Stimulated activated CD4-positive, alpha-beta T cell treated with anti-CD3 and anti-CD28 coated beads, Interleukin-4, amount 100 ng/mL, for 24 hours (primary cell): ENCODE measurements around the gene FOXP1.
"Not testable (repeated sequence)": the region's sequence is repeated elsewhere in the genome, so short reads cannot be mapped to it uniquely, and the experiment has no call there.

Source experiments
- DNase-seq: peaks from one replicate; pipeline ENCODE4 v3.0.0-alpha.2; 2020

Gene FOXP1

DNA sequence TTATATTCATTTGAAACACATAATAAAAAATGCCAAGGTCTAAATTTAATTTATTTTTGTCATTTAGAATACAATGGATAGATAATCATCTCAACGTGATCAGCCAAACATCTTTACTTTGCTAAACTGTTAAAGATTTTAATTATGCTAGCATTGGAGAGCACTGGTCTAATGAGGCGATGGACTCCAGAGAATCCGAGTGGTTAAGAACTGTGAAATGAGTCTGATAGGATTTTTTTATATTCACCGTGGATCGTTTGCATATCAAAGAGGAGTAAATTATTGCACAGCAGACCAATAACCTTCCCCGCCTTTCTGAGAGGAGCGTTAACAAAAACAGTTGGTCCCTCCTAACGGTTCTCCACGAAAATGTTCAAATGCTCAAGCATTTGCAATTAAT, 540.8 kb downstream of the FOXP1 start:
- no peak for DNase-seq

DNA sequence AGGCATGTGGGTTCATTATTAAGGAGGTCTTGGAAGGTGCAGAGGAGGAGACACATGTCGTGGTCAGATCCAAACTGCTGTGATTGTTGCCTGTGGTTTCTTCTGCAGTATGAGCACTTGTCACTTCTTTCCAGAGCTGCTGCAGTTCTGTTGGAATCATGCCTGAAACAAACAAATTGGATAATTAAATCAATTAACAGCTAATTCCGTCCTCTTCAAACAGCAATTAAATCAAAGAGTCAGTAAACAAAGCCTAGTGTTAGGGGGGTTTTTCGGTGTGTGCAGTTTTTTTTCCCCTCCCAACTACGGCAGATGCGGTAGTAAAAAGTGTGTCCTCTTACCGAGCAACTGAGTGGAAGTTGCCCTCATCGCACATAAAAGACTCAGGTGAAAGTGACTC, 542.2 kb downstream of the FOXP1 start:
- DNase-seq = no peak

DNA sequence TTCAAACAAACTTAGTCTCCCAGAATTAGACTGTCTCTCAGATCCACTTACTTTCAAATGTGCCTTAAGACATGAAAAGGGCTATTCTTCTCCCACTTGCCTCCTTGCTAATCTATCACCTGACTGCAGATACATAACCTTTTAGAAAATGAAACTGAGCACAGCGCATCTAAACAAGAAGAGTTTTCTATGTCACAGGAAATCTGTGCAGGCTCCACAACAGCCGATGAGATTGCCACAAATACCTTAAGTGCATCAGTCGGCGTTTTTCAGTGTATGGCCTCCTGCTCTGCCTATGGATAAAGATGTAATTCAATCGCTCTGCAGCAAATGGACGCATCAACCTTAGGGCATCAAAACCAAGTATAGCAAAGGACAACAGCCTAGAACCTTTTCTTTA, 544.2 kb downstream of the FOXP1 start:
- no peak for DNase-seq

DNA sequence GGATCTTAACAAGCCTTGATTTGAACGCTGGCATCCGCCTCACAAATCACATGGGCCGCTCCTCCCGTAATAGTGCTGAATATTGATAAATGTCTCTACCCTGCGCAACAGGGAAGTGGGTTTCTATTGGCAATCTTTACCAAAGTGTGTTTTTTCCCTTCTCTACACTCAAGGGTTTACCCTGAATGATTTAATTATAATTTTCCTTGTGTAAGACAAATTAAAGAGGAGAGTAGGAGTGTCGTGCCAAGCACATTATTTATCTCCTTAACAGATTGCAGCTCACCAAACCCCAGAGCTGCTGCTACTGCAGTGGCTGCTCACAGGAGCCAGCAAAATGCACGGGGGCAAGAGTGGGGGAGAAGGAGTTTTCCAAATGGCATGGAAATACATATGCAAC, 545.8 kb downstream of the FOXP1 start:
- DNase-seq = no peak

DNA sequence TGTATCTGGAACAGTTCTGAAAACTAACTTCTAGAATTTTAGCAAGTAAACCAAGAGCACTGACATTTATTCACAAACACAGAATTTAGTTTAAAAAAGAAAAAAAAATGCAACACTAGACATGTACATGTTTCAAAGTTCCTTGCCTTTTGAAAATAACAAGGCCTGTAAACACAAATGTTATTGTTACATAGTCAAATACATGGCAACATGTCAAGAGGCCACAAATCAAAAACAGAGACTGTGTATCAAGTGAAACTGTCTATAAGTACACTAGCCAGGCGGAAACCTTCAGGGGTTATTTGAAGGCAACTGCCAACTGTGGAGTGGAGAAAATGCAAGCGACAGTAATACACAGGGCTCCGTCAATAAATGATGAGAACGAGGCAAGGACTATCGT, 547.6 kb downstream of the FOXP1 start:
- DNase-seq = no peak

DNA sequence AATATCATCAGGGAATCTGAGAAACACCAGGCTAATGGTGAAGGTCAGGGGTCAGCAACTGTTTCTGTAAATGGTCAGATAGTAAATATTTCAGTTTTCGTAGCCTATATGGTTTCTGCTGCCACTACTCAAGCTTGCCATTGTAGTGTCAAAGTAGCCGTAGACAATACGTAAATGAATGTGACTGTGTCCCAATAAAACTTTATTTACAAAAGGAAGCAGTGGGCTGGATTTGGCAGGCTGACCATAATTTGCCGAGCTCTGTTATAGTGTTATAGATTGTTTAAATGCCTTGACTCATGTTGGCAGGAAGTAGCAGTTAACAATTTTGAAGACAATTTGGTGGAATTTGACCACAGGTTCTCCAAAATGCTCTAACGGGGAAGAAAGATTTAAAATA, 548.2 kb downstream of the FOXP1 start:
- no peak for DNase-seq

DNA sequence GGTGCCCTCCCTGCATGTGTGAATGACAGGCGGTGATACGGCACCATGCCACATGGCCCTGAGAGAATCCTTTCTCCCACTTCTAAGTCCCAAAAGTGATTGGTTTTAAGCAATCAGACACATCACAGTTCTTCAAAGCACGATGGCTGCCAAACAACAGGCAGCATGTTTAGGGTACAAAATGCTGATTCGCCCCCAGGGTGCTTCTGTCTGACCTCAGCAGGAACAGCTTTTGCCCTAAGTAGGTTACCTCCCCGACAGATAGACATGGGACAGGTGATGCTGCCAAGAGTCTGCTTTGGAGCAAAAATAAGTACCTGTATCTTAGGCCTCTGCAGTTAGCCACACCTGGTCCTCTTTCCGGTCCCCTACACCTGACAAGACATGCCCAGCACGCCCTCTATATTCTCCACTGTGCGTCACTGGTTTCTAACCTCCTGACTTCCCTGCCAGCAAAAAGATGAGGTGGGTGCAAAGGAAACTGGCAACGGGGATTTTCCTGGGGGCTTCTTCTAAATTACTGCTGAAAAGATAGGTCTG, 549.8 kb downstream of the FOXP1 start:
- DNase-seq = no peak

DNA sequence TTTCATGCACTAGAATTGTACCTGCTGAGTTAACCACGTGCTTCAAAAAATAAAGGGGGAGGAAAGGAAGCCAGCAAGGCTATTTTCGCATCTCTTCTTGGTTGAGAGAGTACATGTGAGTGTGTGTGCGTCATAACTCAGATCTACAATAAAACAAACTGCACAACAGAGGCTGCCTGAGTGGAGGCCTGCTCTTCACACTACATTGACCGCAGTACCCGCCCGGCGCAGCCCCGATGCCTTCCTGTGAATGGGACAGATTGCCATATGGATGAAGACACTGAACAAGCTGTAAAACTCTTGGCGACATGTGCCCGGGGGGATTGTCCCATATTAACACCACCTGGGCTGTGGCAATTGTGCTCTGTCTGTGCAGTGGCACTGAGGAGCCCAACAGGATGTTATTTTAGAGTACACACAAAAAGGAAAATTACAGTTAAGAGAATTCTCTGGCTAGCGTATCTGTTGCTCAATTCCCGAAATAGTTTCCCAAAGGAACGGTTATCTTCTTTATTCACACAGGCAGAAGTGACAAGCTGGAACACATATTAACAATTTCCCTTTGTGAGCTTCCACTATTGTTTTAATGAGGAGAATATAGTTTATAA, 551.5 kb downstream of the FOXP1 start:
- DNase-seq = no peak

DNA sequence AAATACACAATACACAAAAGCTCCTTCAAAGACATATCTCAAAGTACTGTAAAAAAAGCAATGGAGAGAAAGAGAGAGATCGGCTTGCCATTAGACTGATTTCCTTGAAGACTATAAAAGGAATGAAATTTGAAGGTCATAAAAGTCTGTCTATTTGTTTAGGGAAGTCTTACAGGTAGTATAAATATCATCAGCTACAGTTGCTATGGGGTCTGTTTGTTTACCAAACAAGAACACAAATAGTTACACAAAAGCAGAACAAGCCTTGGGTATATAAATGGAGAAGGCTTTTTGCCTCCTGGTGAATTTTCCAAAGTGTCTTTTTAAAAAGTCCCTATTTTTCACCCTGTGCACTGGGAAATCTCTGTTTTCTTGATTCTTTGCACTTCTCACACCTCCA, 552.3 kb downstream of the FOXP1 start:
- no peak for DNase-seq

DNA sequence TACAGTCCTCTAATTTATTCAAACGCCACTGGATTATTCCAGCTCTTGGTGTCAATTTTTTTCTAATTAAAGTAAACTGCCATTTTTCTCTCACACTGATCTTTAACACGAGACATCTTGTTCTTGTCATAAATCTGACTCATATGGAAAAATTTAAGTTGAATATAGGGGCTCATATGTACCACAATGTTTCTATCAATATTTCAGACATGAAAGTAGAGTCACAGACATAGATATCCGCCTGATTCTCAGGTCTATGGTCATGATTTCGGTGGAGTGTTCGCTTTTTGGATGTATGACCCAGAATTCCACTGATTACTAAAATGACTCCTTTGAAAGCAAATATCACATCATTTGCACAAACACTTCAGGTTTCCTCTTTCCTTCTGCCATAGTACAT, 552.8 kb downstream of the FOXP1 start:
- no peak for DNase-seq

DNA sequence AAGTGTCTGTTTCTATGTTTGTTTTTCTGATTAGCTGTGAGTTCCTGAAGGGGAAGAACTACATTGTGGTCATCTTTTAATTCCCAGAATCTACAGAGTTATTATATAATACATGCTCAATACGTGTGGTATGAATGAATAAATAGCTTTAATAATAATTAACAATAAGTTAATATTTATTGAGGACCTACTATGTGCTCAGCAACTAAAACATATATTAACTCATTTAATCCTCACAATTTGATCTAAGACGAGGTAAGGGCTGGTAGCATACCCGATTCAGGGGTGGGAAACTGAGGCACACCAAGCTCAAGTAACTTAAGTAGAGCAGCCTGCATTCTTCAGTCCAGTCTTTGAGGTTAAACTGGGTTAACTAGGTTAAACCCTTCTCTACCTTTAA, 553.8 kb downstream of the FOXP1 start:
- DNase-seq = no peak

DNA sequence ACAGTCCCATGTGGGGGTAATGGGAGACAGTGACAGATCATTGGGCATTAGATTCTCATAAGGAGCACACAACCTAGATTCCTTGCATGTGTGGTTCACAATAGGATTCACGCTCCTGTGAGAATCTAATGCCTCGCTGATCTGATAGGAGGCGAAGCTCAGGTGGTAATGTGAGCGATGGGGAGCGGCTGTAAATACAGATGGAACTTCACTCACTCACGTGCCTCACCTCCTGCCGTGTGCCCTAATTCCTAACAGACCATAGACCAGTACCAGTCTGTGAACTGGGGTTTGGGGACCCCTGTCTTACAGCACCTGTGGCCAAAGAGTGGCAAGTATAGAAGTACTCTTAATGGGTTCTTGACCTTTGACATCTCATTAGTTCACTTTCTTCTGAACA, 554.7 kb downstream of the FOXP1 start:
- DNase-seq = no peak

DNA sequence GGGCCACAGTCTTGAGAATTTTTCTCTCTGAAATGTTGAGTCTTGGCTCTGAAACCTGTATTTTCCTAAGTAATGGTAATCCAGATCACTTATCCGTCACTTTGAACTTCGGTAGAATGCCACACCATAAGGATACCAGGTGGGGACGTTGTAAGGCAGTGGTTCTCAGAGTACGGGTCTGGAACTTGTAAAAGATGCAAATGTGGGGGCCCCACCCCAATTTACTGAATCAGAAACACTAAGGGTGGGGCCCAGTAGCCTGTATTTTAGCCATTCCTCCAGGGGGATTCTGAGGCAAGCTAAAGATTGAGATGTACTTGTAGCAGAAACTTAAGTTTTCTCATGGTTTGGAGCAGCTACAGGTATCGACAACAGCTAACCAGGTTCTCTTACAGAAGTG, 555.3 kb downstream of the FOXP1 start:
- no peak for DNase-seq

DNA sequence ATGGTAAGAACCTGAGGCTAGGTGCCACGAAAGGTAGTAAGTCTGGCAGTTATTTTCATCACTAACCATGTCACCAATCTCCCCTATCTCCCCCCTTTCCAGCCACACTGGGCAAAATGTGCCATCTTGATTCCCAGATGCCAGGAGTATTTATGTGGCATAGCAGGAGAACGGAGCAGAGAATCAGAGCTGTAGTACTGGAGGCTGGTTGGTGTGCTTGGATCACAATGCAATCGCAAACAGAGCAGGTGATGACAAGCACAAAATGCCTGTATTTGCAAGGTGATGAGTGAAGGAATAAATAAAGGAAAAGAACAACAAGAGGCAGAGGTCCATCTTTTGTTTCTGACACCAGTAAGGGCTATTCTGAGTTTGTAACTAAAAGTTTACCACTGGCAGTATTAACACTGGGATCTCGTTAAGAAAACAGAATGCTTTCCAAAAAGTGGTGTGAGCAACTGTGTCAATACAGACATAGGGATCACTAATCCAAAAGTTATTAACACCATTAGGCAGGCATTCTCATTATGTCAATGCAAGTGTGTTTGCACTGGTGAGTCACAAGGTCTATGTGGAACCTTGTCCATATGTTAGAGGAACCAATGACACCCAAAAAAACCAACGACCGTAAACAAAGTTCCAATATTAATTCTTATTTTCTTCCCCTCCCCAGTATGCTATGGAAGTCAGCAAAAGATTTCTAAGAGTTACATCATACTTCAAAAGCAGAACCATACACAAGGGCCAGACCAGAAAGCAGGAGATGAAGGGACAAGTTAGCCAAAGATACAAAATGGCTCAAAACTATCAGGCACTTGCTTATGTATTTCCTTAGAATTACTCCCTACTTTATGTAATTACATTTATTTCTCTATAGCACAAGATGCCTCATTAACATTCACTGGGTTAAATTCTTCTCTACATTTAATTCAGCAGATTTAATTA, 556.6 kb downstream of the FOXP1 start:
- no peak for DNase-seq

DNA sequence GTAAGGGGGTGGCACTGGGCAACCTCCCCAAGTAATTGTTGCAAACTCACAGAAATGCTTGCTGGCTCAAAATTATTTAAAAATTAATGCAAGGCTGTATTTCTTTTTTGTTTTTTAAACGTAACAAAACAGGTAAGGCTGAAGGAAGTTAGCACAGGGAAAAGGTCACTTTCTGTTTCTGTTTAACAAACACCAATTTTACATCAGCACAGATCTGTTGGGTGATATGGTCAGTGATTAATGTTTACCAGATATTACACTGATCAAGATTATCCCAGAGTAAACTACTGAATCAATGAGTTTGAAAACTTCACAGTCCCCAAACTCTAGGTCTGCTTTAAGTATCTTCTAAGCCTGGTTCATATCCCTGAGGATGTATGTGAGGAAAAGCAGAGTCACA, 558.0 kb downstream of the FOXP1 start:
- no peak for DNase-seq

DNA sequence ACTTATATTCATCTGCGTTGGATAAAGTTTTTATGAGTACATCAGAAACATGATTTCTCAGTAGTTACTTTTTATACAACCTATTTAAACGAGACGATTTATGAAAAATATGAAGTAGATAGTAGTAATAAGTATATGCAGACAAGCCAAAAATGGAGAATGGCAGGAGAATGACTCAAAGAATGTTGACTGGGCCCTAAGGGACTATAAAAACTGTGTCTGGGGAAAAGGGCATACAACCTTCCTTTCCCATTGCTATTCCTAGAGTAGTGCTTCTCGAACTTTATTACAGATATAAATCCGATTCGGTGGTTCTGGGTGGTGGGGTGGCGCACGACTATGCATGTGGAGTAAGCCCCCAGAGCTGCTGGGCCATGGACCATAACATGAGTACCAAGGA, 558.5 kb downstream of the FOXP1 start:
- no peak for DNase-seq

DNA sequence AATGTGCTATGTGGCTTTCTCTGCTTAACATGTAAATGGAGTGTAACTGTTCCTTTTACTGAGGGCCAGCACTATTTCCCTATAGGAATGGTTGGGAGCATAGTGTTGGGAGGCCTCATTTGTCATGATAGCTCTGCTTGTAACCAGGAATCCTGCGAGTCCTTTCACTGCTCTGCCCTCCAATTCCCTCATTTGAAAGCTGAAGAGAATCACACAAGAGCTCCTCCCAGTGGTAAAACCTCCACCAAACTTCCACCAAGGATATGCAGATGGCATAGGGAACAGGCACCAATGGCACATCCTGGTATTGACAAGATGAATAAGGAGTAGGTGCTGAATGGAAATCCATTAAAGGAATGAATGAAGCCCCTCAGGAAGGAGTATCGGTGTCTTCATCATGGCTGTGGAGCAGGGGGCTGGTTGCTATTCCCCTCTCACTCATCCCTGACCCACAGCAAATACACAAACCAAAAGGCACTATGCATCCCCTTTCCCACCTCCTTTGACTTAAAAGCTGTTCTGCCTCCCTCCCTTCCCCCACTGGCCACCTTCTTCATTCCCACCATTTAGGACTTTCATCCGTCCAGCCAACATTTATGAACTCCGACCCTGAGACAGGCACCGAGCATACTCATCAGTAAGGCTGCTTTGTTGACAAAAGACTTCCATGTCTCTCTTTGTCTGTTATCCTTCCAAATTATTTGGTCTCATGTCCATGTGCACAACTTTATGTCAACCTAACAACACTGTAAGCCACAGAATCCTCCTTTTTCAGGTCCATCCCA, 560.8 kb downstream of the FOXP1 start:
- no peak for DNase-seq

DNA sequence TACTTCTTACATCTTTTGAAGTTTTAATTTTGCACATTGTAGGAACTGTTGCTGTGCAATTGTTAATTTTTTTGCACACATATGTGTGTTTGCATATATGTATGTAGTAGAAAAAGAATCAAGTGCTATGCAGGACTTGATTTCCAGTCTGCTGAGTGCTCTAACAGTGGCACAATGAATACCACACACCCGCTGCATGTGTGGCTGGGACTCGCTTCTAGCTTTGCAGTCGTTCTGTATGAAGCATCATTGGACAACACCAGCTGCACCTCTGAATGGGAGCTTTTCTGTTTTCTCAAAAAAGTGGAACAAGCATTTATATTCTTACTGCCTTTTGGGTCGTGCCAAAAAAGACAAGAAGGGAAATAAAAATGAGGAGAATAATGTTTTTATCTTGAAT, 564.7 kb downstream of the FOXP1 start:
- no peak for DNase-seq

DNA sequence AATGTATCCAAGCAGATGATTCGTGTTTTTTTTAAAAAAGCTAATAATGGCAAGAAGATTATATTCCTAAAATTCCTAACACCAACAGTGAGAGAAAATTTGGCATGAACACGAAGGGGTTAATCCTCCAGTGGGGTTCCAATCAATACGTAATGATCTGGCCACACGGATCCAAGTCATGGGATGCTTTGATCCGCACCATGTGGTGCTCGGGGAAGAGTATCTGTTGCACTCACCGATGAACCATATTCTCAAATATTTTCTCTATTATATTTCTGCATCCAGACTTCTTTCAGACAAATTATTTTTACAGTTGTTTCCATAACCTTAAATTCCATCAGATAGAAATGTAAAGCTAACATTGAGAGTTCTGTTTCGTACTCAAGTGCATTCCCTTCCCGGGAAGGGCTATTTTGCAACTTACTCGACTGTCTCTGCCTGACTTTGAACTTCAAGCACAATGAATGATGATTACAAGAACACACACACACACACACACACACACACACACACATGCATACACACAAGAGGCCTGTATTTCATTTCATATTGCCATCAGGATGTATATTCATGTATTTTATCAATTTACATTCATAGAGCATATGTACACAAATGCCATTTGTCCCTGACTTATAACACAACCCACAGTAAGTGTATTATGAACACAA, 567.2 kb downstream of the FOXP1 start:
- no peak for DNase-seq

DNA sequence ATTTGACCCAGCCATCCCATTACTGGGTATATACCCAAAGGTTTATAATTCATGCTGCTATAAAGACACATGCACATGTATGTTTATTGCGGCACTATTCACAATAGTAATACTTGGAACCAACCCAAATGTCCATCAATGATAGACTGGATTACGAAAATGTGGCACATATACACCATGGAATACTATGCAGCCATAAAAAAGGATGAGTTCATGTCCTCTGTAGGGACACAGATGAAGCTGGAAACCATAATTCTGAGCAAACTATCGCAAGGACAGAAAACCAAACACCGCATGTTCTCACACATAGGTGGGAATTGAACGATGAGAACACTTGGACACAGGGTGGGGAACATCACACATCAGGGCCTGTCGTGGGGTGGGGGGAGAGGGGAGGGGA, 568.9 kb downstream of the FOXP1 start:
- DNase-seq = not testable (repeated sequence)

DNA sequence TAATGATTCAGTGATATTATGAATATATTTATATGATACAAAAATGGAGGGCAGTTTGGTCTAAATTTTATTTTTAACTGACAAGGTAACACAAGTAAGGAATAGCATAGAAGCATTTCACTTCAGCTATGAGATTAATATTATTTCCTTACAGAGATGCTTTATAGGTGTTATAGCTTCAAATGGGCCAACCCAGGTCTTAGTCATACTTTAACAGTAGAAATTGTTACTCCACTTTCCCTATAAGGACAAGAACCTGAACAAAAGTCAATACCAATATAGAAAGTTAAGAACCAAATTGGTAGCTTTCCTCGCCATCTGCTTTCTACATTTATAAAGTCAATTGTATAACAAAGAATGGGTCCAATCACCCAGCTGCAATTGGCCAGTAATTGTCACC, 570.6 kb downstream of the FOXP1 start:
- DNase-seq = no peak

DNA sequence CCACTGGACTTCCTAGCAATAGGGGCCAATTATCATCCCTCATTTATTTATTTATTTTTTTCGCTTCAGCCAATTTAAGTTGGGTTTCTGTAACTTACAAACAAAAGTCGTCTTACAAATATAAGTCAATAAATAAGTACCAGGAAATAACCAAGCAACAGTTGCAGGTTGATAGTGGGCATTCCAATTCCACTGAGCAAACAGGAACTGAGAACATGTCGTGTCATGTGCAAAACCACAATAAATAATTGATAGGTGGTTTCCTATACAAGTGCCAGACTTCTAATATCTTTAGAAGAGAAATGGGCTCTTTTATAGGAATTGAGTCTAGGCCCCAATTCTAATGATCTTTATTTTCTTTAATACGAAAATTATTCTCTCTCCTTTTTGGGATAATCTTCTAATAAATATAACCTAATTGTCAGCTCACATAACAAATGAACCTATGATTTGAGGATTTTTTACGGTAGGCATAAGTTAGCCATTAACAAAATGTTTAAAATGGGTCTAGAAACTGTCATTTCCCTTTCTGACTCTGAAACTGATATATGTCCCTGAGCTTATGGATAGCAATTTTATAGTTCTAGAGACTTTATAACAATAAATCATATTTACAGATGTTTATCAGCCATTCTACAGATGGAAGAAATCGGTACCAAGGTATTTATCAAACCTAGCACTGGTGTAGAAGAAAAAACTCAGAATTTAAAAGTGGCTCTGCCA, 571.8 kb downstream of the FOXP1 start:
- DNase-seq = no peak
